OCI-LY1 (cell line): ENCODE data around the gene HES5.

Experiments used
- H2AFZ ChIP-seq: fragments of 200-600 bp; sonication (generic), shearing (Covaris generic); 2 replicates; pipeline ENCODE4 v1.6.0; 2014; ENCODE audit warnings: antibody characterized with exemption, mild to moderate bottlenecking, low read length
- H3F3A ChIP-seq: fragments of 200-600 bp; sonication (generic), shearing (Covaris generic); 2 replicates; pipeline ENCODE4 v1.6.0; 2014; ENCODE audit warnings: mild to moderate bottlenecking, antibody characterized with exemption, low read length, moderate library complexity; ENCODE audit not compliant: insufficient read depth
- H3K27ac ChIP-seq: fragments of 200-600 bp; sonication (generic); 2 replicates; pipeline ENCODE4 v1.5.1; 2014; ENCODE audit warnings: low read length, mixed run types, mild to moderate bottlenecking, low read depth; ENCODE audit not compliant: poor library complexity, severe bottlenecking
- H3K27me3 ChIP-seq: fragments of 200-600 bp; sonication (generic); 2 replicates; pipeline ENCODE4 v1.6.0; 2014; ENCODE audit warnings: antibody characterized with exemption, mild to moderate bottlenecking, low read length, moderate library complexity; ENCODE audit not compliant: insufficient read depth
- H3K36me3 ChIP-seq: fragments of 200-600 bp; sonication (generic); 2 replicates; pipeline ENCODE4 v1.6.1; 2014; ENCODE audit warnings: mild to moderate bottlenecking, antibody characterized with exemption, low read length, moderate library complexity, mixed read lengths; ENCODE audit not compliant: insufficient read depth
- H3K4me1 ChIP-seq: fragments of 200-600 bp; sonication (generic); 2 replicates; pipeline ENCODE4 v1.5.1; 2014; ENCODE audit warnings: mild to moderate bottlenecking, low read length, moderate library complexity; ENCODE audit not compliant: insufficient read depth, severe bottlenecking
- H3K4me2 ChIP-seq: fragments of 200-600 bp; sonication (generic), shearing (Covaris generic); 2 replicates; pipeline ENCODE4 v1.6.1; 2014; ENCODE audit warnings: low read length
- H3K4me3 ChIP-seq: fragments of 200-600 bp; sonication (generic); 2 replicates; pipeline ENCODE4 v1.5.1; 2014; ENCODE audit warnings: low read length, low read depth, mild to moderate bottlenecking, mixed read lengths; ENCODE audit not compliant: poor library complexity, severe bottlenecking
- H3K79me2 ChIP-seq: fragments of 200-600 bp; shearing (Covaris generic); 2 replicates; pipeline ENCODE4 v1.6.1; 2016; ENCODE audit warnings: mixed run types, low read length, mixed read lengths; ENCODE audit not compliant: insufficient read depth
- H3K9ac ChIP-seq: fragments of 200-600 bp; sonication (generic), shearing (Covaris generic); 2 replicates; pipeline ENCODE4 v1.6.1; 2014; ENCODE audit warnings: mild to moderate bottlenecking, low read length, mixed read lengths
- H3K9me2 ChIP-seq: fragments of 200-600 bp; sonication (generic), shearing (Covaris generic); 2 replicates; pipeline ENCODE4 v1.6.1; 2014; ENCODE audit warnings: low read depth, mild to moderate bottlenecking, low read length, mixed read lengths
- H3K9me3 ChIP-seq: fragments of 200-600 bp; shearing (Covaris generic); 2 replicates; pipeline ENCODE4 v1.6.1; 2014; ENCODE audit warnings: low read length, mixed read lengths
- H4K20me1 ChIP-seq: fragments of 200-600 bp; sonication (generic), shearing (Covaris generic); 2 replicates; pipeline ENCODE4 v1.6.0; 2016; ENCODE audit warnings: mild to moderate bottlenecking, low read length; ENCODE audit not compliant: insufficient read depth
- EZH2 ChIP-seq: fragments of 200-600 bp; sonication (generic), shearing (Covaris generic); IDR thresholded peaks from 2 replicates; pipeline ENCODE4 v1.8.0; 2017; ENCODE audit warnings: borderline replicate concordance, mixed run types, mild to moderate bottlenecking, antibody characterized with exemption, low read length, moderate library complexity, mixed read lengths
- TF ChIP-seq, protein P1 (sequence below): fragments of 200-600 bp; sonication (generic), shearing (Covaris generic); IDR thresholded peaks from 2 replicates; pipeline ENCODE4 v1.5.1; 2017; ENCODE audit warnings: mild to moderate bottlenecking, antibody characterized with exemption, low read length, moderate library complexity, mixed read lengths

The HES5 gene

DNA sequence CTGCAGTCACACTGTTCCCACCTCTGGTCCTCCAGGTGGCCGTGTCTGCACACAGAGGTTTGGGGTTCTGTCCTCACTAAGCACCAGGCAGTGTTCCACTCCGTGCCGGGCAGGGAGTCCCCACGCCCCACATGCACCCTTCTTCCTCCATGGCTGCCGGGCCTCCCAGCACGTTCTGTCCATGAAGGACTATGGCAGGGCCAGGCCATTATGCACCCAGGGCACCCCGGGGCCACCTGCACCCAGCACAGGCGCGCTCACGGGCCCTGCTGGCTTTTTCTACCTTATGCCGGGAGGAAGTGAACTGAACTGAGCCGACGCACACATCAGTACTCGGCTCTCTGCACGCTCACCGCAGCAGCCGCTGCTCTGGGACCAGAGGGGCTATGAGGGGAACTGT is 13.9 kb downstream of the HES5 start:
- peaks cover 93% of the 10 kb centered on the region for H3K36me3 ChIP-seq
- no peaks in the 10 kb centered on the region for H3K27me3 ChIP-seq
- no peak overlapping the region for H3K9ac ChIP-seq
- TF ChIP-seq, protein P1, sequence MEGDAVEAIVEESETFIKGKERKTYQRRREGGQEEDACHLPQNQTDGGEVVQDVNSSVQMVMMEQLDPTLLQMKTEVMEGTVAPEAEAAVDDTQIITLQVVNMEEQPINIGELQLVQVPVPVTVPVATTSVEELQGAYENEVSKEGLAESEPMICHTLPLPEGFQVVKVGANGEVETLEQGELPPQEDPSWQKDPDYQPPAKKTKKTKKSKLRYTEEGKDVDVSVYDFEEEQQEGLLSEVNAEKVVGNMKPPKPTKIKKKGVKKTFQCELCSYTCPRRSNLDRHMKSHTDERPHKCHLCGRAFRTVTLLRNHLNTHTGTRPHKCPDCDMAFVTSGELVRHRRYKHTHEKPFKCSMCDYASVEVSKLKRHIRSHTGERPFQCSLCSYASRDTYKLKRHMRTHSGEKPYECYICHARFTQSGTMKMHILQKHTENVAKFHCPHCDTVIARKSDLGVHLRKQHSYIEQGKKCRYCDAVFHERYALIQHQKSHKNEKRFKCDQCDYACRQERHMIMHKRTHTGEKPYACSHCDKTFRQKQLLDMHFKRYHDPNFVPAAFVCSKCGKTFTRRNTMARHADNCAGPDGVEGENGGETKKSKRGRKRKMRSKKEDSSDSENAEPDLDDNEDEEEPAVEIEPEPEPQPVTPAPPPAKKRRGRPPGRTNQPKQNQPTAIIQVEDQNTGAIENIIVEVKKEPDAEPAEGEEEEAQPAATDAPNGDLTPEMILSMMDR, result no peak
- no peak for TF ChIP-seq EZH2
- H3F3A ChIP-seq, result no peaks in the 10 kb centered on the region
- H3K79me2 ChIP-seq, result no peaks in the 10 kb centered on the region
- H3K9me3 ChIP-seq, result no peaks in the 10 kb centered on the region
- H2AFZ ChIP-seq, result no peak overlapping the region
- H3K4me2 ChIP-seq, result no peak overlapping the region
- H3K4me1 ChIP-seq, result no peaks in the 10 kb centered on the region
- H3K9me2 ChIP-seq, result no peaks in the 10 kb centered on the region
- no peak overlapping the region for H3K27ac ChIP-seq
- no peaks in the 10 kb centered on the region for H4K20me1 ChIP-seq
- H3K4me3 ChIP-seq, result no peak overlapping the region

DNA sequence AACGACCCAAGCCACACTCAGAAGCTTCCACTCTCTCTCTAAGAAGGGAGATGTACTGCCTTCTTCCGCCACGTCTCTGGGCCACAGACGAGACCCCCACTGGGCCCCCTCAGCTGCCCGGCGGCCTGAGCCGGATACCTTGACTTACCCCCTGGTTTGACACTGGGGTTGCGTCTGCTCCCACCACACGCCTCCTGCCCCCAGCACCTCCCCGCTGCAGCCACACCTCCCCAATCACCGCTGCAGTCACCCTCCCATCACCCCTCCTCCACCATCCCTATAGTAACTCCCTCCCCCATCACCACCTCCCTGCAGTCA is 14.3 kb downstream of the HES5 start:
- Histone ChIP-seq H3K9ac (no peak overlapping the region), H3K4me3 (no peak overlapping the region), H3K9me2 (no peaks in the 10 kb centered on the region), H3K4me2 (no peak overlapping the region), H3K27me3 (no peaks in the 10 kb centered on the region), H3K79me2 (no peaks in the 10 kb centered on the region), H3F3A (no peaks in the 10 kb centered on the region), H3K9me3 (no peaks in the 10 kb centered on the region), H2AFZ (no peak overlapping the region), H3K36me3 (peaks cover 92% of the 10 kb centered on the region), H3K4me1 (no peaks in the 10 kb centered on the region), H3K27ac (no peak overlapping the region), H4K20me1 (no peaks in the 10 kb centered on the region)
- TF ChIP-seq, protein P1, result no peak
- no peak for TF ChIP-seq EZH2

DNA sequence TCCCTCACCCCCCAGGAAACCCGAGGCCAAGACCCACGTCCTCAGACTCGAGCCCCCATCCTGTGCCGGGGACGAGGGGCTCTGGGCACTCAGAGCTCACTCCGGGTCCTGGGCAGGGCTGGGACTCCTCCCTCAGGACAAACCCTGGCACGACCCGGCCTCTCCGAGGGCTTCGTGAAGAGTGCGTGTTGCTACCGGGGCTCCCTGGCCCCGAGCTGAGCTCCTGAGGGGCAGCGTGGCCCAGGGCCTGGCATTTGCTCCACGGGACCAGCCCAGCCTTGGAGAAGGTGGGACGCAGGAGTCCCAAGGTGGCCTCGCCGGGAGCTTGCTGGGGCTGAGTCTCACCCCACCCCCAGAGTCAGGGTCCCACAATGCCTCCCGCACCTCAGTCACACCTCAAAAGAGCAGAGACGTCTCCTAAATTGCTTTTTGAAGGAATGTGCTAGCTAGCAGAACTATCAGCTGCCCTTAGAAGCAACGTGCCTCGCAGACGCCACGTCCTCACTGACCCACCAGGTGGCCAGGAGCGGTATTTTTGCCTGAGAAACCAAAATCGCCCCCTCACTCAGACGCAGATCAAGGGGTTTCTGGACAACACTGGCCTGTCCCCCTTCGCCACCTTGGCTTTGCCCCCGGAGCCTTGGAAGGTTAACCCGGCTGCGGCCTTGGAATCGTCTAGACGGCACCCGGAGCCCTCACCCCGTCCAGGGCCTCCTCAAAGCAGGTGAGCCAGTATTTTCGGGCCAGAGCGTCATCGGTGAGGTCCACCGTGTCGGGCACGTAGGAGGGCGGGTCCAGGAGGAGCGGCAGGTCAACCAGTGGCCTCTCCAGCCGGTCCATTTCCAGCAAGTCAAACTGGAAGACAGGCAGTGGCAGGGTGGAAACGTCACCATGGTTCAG is 14.9 kb downstream of the HES5 start:
- H3K9ac ChIP-seq, result no peak overlapping the region
- no peaks in the 10 kb centered on the region for H3K79me2 ChIP-seq
- no peak overlapping the region for H3K27ac ChIP-seq
- no peaks in the 10 kb centered on the region for H3K27me3 ChIP-seq
- no peak overlapping the region for H3K4me2 ChIP-seq
- H3K4me3 ChIP-seq, result no peak overlapping the region
- H3K36me3 ChIP-seq, result peaks cover 94% of the 10 kb centered on the region
- TF ChIP-seq, protein P1, result no peak
- no peak for TF ChIP-seq EZH2
- H3K4me1 ChIP-seq, result no peaks in the 10 kb centered on the region
- no peaks in the 10 kb centered on the region for H4K20me1 ChIP-seq
- H3F3A ChIP-seq, result no peaks in the 10 kb centered on the region
- no peak overlapping the region for H2AFZ ChIP-seq
- no peaks in the 10 kb centered on the region for H3K9me2 ChIP-seq
- H3K9me3 ChIP-seq, result no peaks in the 10 kb centered on the region
